Mesenchymal stem cell (in vitro differentiated cells and primary cell): ENCODE data around the gene KSR1.
"Not testable (repeated sequence)": the region's sequence is repeated elsewhere in the genome, so short reads cannot be mapped to it uniquely, and the experiment has no call there.

ENCODE experiments used
- DNase-seq: peaks from one replicate; pipeline ENCODE4 v3.0.0-alpha.2; 2013
- H2AFZ ChIP-seq: one replicate; pipeline ENCODE4 v1.6.1; 2013; ENCODE audit warnings: low read depth, mild to moderate bottlenecking, control low read depth, inconsistent platforms, low read length, moderate library complexity
- H2AK5ac ChIP-seq: 2 replicates; pipeline ENCODE4 v1.6.1; 2013; ENCODE audit warnings: low read length, moderate library complexity, mild to moderate bottlenecking, inconsistent platforms; ENCODE audit not compliant: severe bottlenecking
- H2BK120ac ChIP-seq: one replicate; pipeline ENCODE4 v1.6.1; 2013; ENCODE audit warnings: low read depth, mild to moderate bottlenecking, inconsistent platforms, low read length, moderate library complexity
- H2BK12ac ChIP-seq, 2 experiments: one replicate each; pipeline ENCODE4 v1.6.1; 2013; ENCODE audit warnings: inconsistent platforms in 2 of 2, low read length in 2 of 2, mild to moderate bottlenecking in 2 of 2, moderate library complexity in 2 of 2, control low read depth in 1 of 2
- H2BK15ac ChIP-seq: one replicate; pipeline ENCODE4 v1.6.1; 2013; ENCODE audit warnings: mild to moderate bottlenecking, low read depth, inconsistent platforms; ENCODE audit not compliant: poor library complexity, severe bottlenecking
- H2BK5ac ChIP-seq: 2 replicates; pipeline ENCODE4 v1.6.1; 2013; ENCODE audit warnings: low read depth, mild to moderate bottlenecking, low read length, control low read depth, inconsistent platforms; ENCODE audit not compliant: poor library complexity, severe bottlenecking
- H3K14ac ChIP-seq, 2 experiments: one replicate each; pipeline ENCODE4 v1.6.1; 2013; ENCODE audit warnings: inconsistent platforms in 2 of 2, low read length in 2 of 2, control low read depth in 1 of 2, mild to moderate bottlenecking in 1 of 2, moderate library complexity in 1 of 2
- H3K18ac ChIP-seq, 2 experiments: one replicate each; pipeline ENCODE4 v1.6.1; 2013; ENCODE audit warnings: inconsistent platforms in 2 of 2, low read length in 2 of 2, control low read depth in 1 of 2, low read depth in 1 of 2, mild to moderate bottlenecking in 1 of 2
- H3K23ac ChIP-seq, 2 experiments: one replicate each; pipeline ENCODE4 v1.6.1; 2013; ENCODE audit warnings: inconsistent platforms in 2 of 2, low read length in 2 of 2, mild to moderate bottlenecking in 2 of 2, moderate library complexity in 2 of 2, control low read depth in 1 of 2
- H3K27ac ChIP-seq: 2 replicates; pipeline ENCODE4 v1.5.1; 2013; ENCODE audit warnings: mild to moderate bottlenecking, moderate library complexity, low read length, control low read depth, inconsistent platforms; ENCODE audit not compliant: poor library complexity, severe bottlenecking
- H3K27me3 ChIP-seq, 2 experiments: 2 replicates each; pipeline versions ENCODE4 v1.6.1 to v1.7.0; 2013; ENCODE audit warnings: low read length in 2 of 2, mild to moderate bottlenecking in 2 of 2, moderate library complexity in 2 of 2, control low read depth in 1 of 2, inconsistent platforms in 1 of 2; ENCODE audit not compliant: control insufficient read depth in 1 of 2, insufficient read depth in 1 of 2
- H3K36me3 ChIP-seq, 2 experiments: 2 replicates each; pipeline versions ENCODE4 v1.6.1 to v1.7.0; 2013; ENCODE audit warnings: low read length in 2 of 2, control low read depth in 1 of 2, inconsistent platforms in 1 of 2, low read depth in 1 of 2, mild to moderate bottlenecking in 1 of 2; ENCODE audit not compliant: insufficient read depth in 2 of 2, control insufficient read depth in 1 of 2
- H3K4ac ChIP-seq, 2 experiments: one replicate each; pipeline ENCODE4 v1.6.1; 2013; ENCODE audit warnings: inconsistent platforms in 2 of 2, low read length in 2 of 2, mild to moderate bottlenecking in 2 of 2, moderate library complexity in 2 of 2, control low read depth in 1 of 2, low read depth in 1 of 2
- H3K4me1 ChIP-seq: 2 replicates; pipeline ENCODE4 v1.6.1; 2013; ENCODE audit warnings: low read depth, low read length, control low read depth; ENCODE audit not compliant: control insufficient read depth, insufficient read depth
- H3K4me2 ChIP-seq: 2 replicates; pipeline ENCODE4 v1.6.1; 2013; ENCODE audit warnings: low read length, mild to moderate bottlenecking, inconsistent platforms; ENCODE audit not compliant: poor library complexity, severe bottlenecking
- H3K4me3 ChIP-seq, 2 experiments: 2 replicates each; pipeline versions ENCODE4 v1.5.1 to v1.7.0; 2013; ENCODE audit warnings: low read length in 2 of 2, mild to moderate bottlenecking in 2 of 2, control low read depth in 1 of 2, low read depth in 1 of 2; ENCODE audit not compliant: insufficient read depth in 1 of 2
- H3K79me1 ChIP-seq: replicated peaks from 2 replicates; pipeline ENCODE4 v1.6.1; 2013; ENCODE audit warnings: mild to moderate bottlenecking, control low read depth, low read length, inconsistent platforms; ENCODE audit not compliant: poor library complexity, severe bottlenecking
- H3K9ac ChIP-seq: 2 replicates; pipeline ENCODE4 v1.7.0; 2013; ENCODE audit warnings: mild to moderate bottlenecking, low read length, moderate library complexity
- H3K9me3 ChIP-seq: 2 replicates; pipeline ENCODE4 v1.7.0; 2013; ENCODE audit warnings: mild to moderate bottlenecking, low read length; ENCODE audit not compliant: control insufficient read depth
- H4K8ac ChIP-seq: one replicate; pipeline ENCODE4 v1.6.1; 2013; ENCODE audit warnings: inconsistent platforms, mild to moderate bottlenecking, low read length, moderate library complexity
- H4K91ac ChIP-seq: one replicate; pipeline ENCODE4 v1.6.1; 2013; ENCODE audit warnings: mild to moderate bottlenecking, low read length, inconsistent platforms
- WGBS: methylation state at CpG from one replicate; pipeline ENCODE4 v1.1.7; 2013; ENCODE audit warnings: mixed read lengths; 5-methylcytosine and 5-hydroxymethylcytosine counted together

Gene KSR1

GRCh38 chr17:27650836-27651235, 194.6 kb downstream of the KSR1 start:
- no peak overlapping the region for H3K4me3 ChIP-seq
- WGBS, result 87% methylated on average over 11 of the region's 11 CpGs
- H2AFZ ChIP-seq, result no peak overlapping the region
- peaks cover 9 to 16% of the 10 kb centered on the region in 2 experiments for H3K27me3 ChIP-seq
- H3K9ac ChIP-seq, result no peak overlapping the region
- H3K27ac ChIP-seq, result no peak overlapping the region
- no peak overlapping the region for H2AK5ac ChIP-seq
- no peak overlapping the region for H3K14ac ChIP-seq
- H4K8ac ChIP-seq, result no peak overlapping the region
- no peak overlapping the region for H2BK15ac ChIP-seq
- H3K9me3 ChIP-seq, result no peaks in the 10 kb centered on the region
- H3K4me1 ChIP-seq, result peaks cover 4% of the 10 kb centered on the region
- DNase-seq, result no peak
- H3K18ac ChIP-seq, result peak overlapping the region in 1 of 2 experiments; percentile 4
- no peak overlapping the region for H2BK5ac ChIP-seq
- H3K4me2 ChIP-seq, result no peak overlapping the region
- H3K4ac ChIP-seq, result no peak overlapping the region
- H2BK12ac ChIP-seq, result no peak overlapping the region
- H3K79me1 ChIP-seq, result no peaks in the 10 kb centered on the region
- no peak overlapping the region for H3K23ac ChIP-seq
- H3K36me3 ChIP-seq, result no peaks in the 10 kb centered on the region
- H2BK120ac ChIP-seq, result no peak overlapping the region
- H4K91ac ChIP-seq, result no peak overlapping the region

GRCh38 chr17:27651411-27652345, 195.4 kb downstream of the KSR1 start:
- H4K8ac ChIP-seq, result no peak overlapping the region
- no peak overlapping the region for H3K27ac ChIP-seq
- H2BK15ac ChIP-seq, result no peak overlapping the region
- no peak overlapping the region for H3K9ac ChIP-seq
- H2BK12ac ChIP-seq, result no peak overlapping the region
- no peak overlapping the region for H3K4me3 ChIP-seq
- H2BK5ac ChIP-seq, result no peak overlapping the region
- no peak overlapping the region for H3K14ac ChIP-seq
- H3K4ac ChIP-seq, result no peak overlapping the region
- no peak overlapping the region for H2AK5ac ChIP-seq
- no peak overlapping the region for H3K23ac ChIP-seq
- H4K91ac ChIP-seq, result no peak overlapping the region
- H3K4me1 ChIP-seq, result peaks cover 4% of the 10 kb centered on the region
- peaks cover 9 to 12% of the 10 kb centered on the region in 2 experiments for H3K27me3 ChIP-seq
- 58% methylated on average over 14 of the region's 16 CpGs for WGBS
- peak; percentile 41 for DNase-seq
- no peak overlapping the region for H2AFZ ChIP-seq
- no peaks in the 10 kb centered on the region for H3K36me3 ChIP-seq
- H3K18ac ChIP-seq, result no peak overlapping the region
- no peaks in the 10 kb centered on the region for H3K9me3 ChIP-seq
- H3K79me1 ChIP-seq, result no peaks in the 10 kb centered on the region
- H2BK120ac ChIP-seq, result no peak overlapping the region
- no peak overlapping the region for H3K4me2 ChIP-seq

- not testable (repeated sequence) for H4K91ac ChIP-seq, H3K4ac ChIP-seq, H3K4me2 ChIP-seq, H2BK12ac ChIP-seq, H2BK15ac ChIP-seq, H2BK120ac ChIP-seq, H3K18ac ChIP-seq, H3K4me3 ChIP-seq, H3K27ac ChIP-seq, H2AK5ac ChIP-seq, DNase-seq, H3K9ac ChIP-seq, H3K4me1 ChIP-seq, H2AFZ ChIP-seq, H3K36me3 ChIP-seq, H3K9me3 ChIP-seq, H3K79me1 ChIP-seq, H3K14ac ChIP-seq, H2BK5ac ChIP-seq
- H3K27me3 ChIP-seq, result peaks cover 10 to 12% of the 10 kb centered on the region in 2 experiments
- peak overlapping the region; percentile 25 for H4K8ac ChIP-seq
- WGBS, result 86% methylated on average over 9 of the region's 9 CpGs
- peak overlapping the region in 1 of 2 experiments; percentile 66 for H3K23ac ChIP-seq
Measured at GRCh38 chr17:27653449-27653971, 197.3 kb downstream of the KSR1 start.

- Histone ChIP-seq H2AK5ac (no peak overlapping the region), H3K23ac (no peak overlapping the region), H2BK5ac (no peak overlapping the region), H3K4me1 (peaks cover 3% of the 10 kb centered on the region), H3K27ac (no peak overlapping the region), H2AFZ (no peak overlapping the region), H3K9ac (no peak overlapping the region), H4K91ac (no peak overlapping the region), H2BK120ac (no peak overlapping the region), H2BK12ac (no peak overlapping the region), H3K4ac (no peak overlapping the region), H3K14ac (no peak overlapping the region), H4K8ac (no peak overlapping the region), H3K4me2 (no peak overlapping the region), H3K27me3 (peaks cover 10 to 12% of the 10 kb centered on the region in 2 experiments), H3K4me3 (no peak overlapping the region), H3K36me3 (no peaks in the 10 kb centered on the region), H3K79me1 (no peaks in the 10 kb centered on the region), H2BK15ac (no peak overlapping the region), H3K9me3 (no peaks in the 10 kb centered on the region), H3K18ac (no peak overlapping the region)
- WGBS, result 97% methylated on average over 15 of the region's 15 CpGs
- DNase-seq, result no peak
Measured at GRCh38 chr17:27654136-27654535, 197.9 kb downstream of the KSR1 start.
